Measurements from ENCODE around the gene FBF1.

FBF1 gene

DNA sequence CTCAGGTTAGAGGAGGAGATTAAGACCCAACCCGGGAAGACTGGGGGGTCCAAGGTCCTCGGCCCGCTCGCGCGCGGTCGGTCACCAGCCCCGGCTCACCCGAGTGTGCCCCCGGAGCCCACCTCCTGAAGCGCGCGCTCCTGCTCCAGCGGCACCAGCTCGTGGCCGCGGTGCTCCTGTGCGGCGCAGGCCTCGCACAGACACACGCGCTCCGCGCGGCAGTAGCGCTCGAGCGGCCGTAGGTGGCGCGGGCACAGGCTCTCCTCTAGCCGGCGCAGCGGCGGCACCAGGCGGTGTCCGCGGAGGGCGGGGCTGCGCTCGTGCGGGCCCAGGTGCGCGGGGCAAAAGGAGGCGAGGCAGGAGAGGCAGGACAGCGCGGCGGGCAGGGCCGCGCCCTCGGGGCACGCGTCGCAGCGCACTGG lies 63.1 kb downstream of the FBF1 start:
- no peaks in the 10 kb centered on the region for H3K27me3 ChIP-seq (ENCODE audit: control insufficient read depth, insufficient read depth, low read length)
- H3K9me3 ChIP-seq (ENCODE audit: control insufficient read depth, low read length) = no peaks in the 10 kb centered on the region
- peak overlapping the region; percentile 89 for H3K4me3 ChIP-seq (ENCODE audit: low read depth, low read length)
- peak overlapping the region; percentile 68 for H2AFZ ChIP-seq
- no peak overlapping the region for H3K9ac ChIP-seq
- peaks cover 10% of the 10 kb centered on the region for H3K4me1 ChIP-seq
- H3K36me3 ChIP-seq (ENCODE audit: control insufficient read depth, insufficient read depth, low read length) = no peaks in the 10 kb centered on the region
- no peaks in the 10 kb centered on the region for H3K79me2 ChIP-seq
- TF ChIP-seq, protein P1, sequence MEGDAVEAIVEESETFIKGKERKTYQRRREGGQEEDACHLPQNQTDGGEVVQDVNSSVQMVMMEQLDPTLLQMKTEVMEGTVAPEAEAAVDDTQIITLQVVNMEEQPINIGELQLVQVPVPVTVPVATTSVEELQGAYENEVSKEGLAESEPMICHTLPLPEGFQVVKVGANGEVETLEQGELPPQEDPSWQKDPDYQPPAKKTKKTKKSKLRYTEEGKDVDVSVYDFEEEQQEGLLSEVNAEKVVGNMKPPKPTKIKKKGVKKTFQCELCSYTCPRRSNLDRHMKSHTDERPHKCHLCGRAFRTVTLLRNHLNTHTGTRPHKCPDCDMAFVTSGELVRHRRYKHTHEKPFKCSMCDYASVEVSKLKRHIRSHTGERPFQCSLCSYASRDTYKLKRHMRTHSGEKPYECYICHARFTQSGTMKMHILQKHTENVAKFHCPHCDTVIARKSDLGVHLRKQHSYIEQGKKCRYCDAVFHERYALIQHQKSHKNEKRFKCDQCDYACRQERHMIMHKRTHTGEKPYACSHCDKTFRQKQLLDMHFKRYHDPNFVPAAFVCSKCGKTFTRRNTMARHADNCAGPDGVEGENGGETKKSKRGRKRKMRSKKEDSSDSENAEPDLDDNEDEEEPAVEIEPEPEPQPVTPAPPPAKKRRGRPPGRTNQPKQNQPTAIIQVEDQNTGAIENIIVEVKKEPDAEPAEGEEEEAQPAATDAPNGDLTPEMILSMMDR (IDR thresholded peaks at IDR 0.05) = peak; percentile 52
- peak overlapping the region; percentile 77 for H3K4me2 ChIP-seq (ENCODE audit: low read length)
- H3K27ac ChIP-seq = peak overlapping the region; percentile 87

DNA sequence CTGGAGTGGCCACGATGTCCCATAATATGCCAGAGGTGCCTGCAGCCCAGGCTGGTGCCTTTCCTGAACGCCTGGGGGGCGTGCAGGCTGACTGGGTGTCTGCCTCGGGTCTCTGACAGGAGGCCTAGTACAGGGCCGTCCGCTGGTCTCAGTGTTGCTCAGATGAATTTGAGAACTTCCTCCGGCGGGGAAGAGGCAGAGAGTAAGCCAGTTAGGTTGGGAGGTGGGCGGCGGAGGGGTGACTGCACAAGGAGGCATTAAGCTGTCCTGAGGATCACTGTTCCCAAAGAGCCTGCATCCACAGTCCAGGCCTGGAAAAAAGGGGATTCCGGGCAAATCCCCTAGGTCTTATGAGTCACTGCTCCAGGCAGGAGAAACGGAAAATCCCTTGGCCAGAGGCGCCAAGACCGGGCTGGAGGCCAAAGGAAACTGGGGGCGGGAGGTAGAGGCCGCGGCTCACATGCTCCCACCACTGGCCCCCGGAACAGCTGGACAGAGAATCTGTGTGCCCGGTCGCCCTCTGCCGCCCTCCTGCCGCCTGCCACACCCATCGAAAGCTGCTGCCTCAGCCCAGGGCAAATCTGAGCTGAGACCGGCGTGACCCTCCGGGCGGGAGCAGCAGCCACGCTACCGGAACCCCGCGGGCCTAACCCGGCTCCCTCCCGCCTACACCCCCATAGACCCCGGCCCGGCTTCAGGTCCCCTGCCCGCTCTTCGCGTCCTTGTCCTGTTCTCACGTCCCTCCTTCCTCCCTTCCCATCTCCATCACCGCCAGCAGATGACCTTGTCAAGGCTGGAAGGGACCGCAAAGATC lies 63.7 kb downstream of the FBF1 start:
- no peak overlapping the region for H3K9ac ChIP-seq
- peak overlapping the region; percentile 68 for H2AFZ ChIP-seq
- peak overlapping the region; percentile 89 for H3K4me3 ChIP-seq (ENCODE audit: low read depth, low read length)
- H3K9me3 ChIP-seq (ENCODE audit: control insufficient read depth, low read length) = no peaks in the 10 kb centered on the region
- no peaks in the 10 kb centered on the region for H3K79me2 ChIP-seq
- H3K4me2 ChIP-seq (ENCODE audit: low read length) = peak overlapping the region; percentile 77
- no peaks in the 10 kb centered on the region for H3K36me3 ChIP-seq (ENCODE audit: control insufficient read depth, insufficient read depth, low read length)
- H3K27ac ChIP-seq = peak overlapping the region; percentile 87
- TF ChIP-seq, protein P1 (IDR thresholded peaks at IDR 0.05) = no peak
- H3K27me3 ChIP-seq (ENCODE audit: control insufficient read depth, insufficient read depth, low read length) = no peaks in the 10 kb centered on the region
- peaks cover 14% of the 10 kb centered on the region for H3K4me1 ChIP-seq

DNA sequence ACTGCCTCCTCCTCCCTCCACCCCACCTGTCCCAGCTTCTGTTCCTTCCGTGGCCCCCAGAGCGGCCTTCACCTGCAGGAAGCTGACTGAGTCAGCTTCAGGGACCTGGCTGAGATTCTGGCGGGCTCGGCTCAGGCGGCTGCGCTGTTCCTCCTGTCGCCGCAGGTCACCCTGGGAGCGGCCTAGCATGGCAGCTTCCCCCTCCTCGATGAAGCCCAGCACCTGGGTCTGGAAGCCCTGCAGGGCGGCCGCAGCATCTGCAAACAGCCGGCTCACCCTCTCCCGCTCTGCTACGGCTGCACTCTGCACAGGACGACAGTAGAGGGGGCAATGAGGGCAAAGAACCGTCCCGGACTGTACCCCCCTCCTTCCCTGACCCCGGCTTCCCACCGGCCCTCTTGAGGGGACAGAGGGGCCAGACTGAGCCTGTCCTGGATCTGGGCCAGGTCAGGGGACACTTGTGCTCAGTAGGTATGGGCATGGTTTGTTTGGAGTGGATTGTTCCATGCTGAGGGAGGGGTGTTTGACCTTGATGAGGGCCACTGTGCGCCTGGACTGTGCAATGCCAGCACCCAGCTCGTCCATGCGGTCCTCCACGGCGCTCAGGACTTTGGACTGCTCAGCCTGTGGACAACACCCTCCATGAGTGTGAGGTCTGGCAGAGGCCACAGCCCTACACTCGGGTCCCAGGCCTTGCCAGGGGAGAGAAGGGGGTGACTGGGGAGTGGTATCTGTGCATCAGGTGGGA lies 64.5 kb downstream of the FBF1 start:
- peaks cover 14% of the 10 kb centered on the region for H3K4me1 ChIP-seq
- TF ChIP-seq, protein P1 (IDR thresholded peaks at IDR 0.05) = no peak
- H3K4me3 ChIP-seq (ENCODE audit: low read depth, low read length) = peak overlapping the region; percentile 89
- H3K9ac ChIP-seq = no peak overlapping the region
- no peak overlapping the region for H2AFZ ChIP-seq
- peak overlapping the region; percentile 77 for H3K4me2 ChIP-seq (ENCODE audit: low read length)
- H3K36me3 ChIP-seq (ENCODE audit: control insufficient read depth, insufficient read depth, low read length) = no peaks in the 10 kb centered on the region
- H3K27ac ChIP-seq = peak overlapping the region; percentile 87
- no peaks in the 10 kb centered on the region for H3K27me3 ChIP-seq (ENCODE audit: control insufficient read depth, insufficient read depth, low read length)
- H3K9me3 ChIP-seq (ENCODE audit: control insufficient read depth, low read length) = no peaks in the 10 kb centered on the region
- H3K79me2 ChIP-seq = no peaks in the 10 kb centered on the region

DNA sequence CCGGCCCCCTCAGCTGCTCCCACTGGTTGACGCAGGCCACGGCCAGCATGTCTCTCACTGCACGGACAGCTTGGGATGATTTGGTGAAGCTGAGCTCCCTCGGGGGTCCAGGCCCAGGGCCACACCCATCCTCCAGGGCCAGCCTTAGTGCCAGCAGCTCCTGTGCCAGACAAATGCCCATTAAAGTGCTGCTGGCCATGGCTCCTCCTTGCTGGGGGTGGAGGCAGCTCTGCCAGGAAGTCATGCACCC lies 65.0 kb downstream of the FBF1 start:
- Histone ChIP-seq H3K9ac (no peak overlapping the region), H3K4me1 (peaks cover 14% of the 10 kb centered on the region), H3K27me3 (ENCODE audit: control insufficient read depth, insufficient read depth, low read length) (no peaks in the 10 kb centered on the region), H3K79me2 (no peaks in the 10 kb centered on the region), H2AFZ (no peak overlapping the region), H3K4me3 (ENCODE audit: low read depth, low read length) (peak overlapping the region; percentile 5), H3K4me2 (ENCODE audit: low read length) (peak overlapping the region; percentile 77), H3K27ac (peak overlapping the region; percentile 87), H3K36me3 (ENCODE audit: control insufficient read depth, insufficient read depth, low read length) (no peaks in the 10 kb centered on the region), H3K9me3 (ENCODE audit: control insufficient read depth, low read length) (no peaks in the 10 kb centered on the region)
- TF ChIP-seq, protein P1 (IDR thresholded peaks at IDR 0.05) = no peak
